Fibroblast of skin of abdomen (primary cell): ENCODE measurements around the gene CRADD. TPM values are rescaled to one million over a fixed set of nuclear protein-coding genes. Genes with fewer than 3 reads are reported as not detected.
"Not testable (repeated sequence)": the region's sequence is repeated elsewhere in the genome, so short reads cannot be mapped to it uniquely, and the experiment has no call there.

Experiments used
- DNase-seq: peaks from one replicate; pipeline ENCODE4 v3.0.0-alpha.2; 2013
- polyA plus RNA-seq, 2 experiments: library from polyadenylated mRNA; unstranded; fragments of 120-200 nt; gene quantifications; one replicate each; pipeline ENCODE4 v1.2.1, GENCODE V29; 2013; ENCODE audit not compliant: insufficient read length in 2 of 2

Gene CRADD
- 8.2 TPM for polyA plus RNA-seq (2013, experiment 1 of 2; ENCODE audit: insufficient read length)
- polyA plus RNA-seq (2013, experiment 2 of 2; ENCODE audit: insufficient read length), result 9.0 TPM

GRCh38 chr12:93677195-93678064 is at the start of gene CRADD:
Gene CRADD, plus strand, starts transcription at chr12:93677375.
- DNase-seq, result peak; percentile 99

- DNase-seq, result no peak
Measured at GRCh38 chr12:93632383-93632782, 44.8 kb upstream of the CRADD start.

- peak; percentile 47 for DNase-seq
Measured at GRCh38 chr12:93634416-93634815, 42.8 kb upstream of the CRADD start.

GRCh38 chr12:93636708-93637107 is 40.5 kb upstream of the CRADD start:
- DNase-seq, result no peak

- DNase-seq, result peak; percentile 59
Measured at GRCh38 chr12:93638095-93638494, 39.1 kb upstream of the CRADD start.

GRCh38 chr12:93638954-93639353 is 38.2 kb upstream of the CRADD start:
- no peak for DNase-seq

GRCh38 chr12:93639406-93639805 is 37.8 kb upstream of the CRADD start:
- no peak for DNase-seq

GRCh38 chr12:93641380-93641779 is 35.8 kb upstream of the CRADD start:
- DNase-seq, result not testable (repeated sequence)

GRCh38 chr12:93642751-93643150 is 34.4 kb upstream of the CRADD start:
- no peak for DNase-seq

GRCh38 chr12:93645702-93646101 is 31.5 kb upstream of the CRADD start:
- peak; percentile 47 for DNase-seq

GRCh38 chr12:93650626-93651025 is 26.5 kb upstream of the CRADD start:
- DNase-seq, result no peak

- no peak for DNase-seq
Measured at GRCh38 chr12:93653079-93653478, 24.1 kb upstream of the CRADD start.

GRCh38 chr12:93653712-93654111 is 23.5 kb upstream of the CRADD start:
- no peak for DNase-seq

- no peak for DNase-seq
Measured at GRCh38 chr12:93654421-93654820, 22.8 kb upstream of the CRADD start.

- DNase-seq, result peak; percentile 4
Measured at GRCh38 chr12:93657071-93657470, 20.1 kb upstream of the CRADD start.

GRCh38 chr12:93661021-93661420 is 16.2 kb upstream of the CRADD start:
- DNase-seq, result no peak

GRCh38 chr12:93663006-93663728 is 14.0 kb upstream of the CRADD start:
- DNase-seq, result no peak

- no peak for DNase-seq
Measured at GRCh38 chr12:93663729-93664084, 13.5 kb upstream of the CRADD start.

GRCh38 chr12:93664573-93665138 is 12.5 kb upstream of the CRADD start:
- DNase-seq, result no peak

- no peak for DNase-seq
Measured at GRCh38 chr12:93667672-93668071, 9.5 kb upstream of the CRADD start.

- no peak for DNase-seq
Measured at GRCh38 chr12:93668919-93669418, 8.2 kb upstream of the CRADD start.

- no peak for DNase-seq
Measured at GRCh38 chr12:93669452-93669851, 7.7 kb upstream of the CRADD start.

- no peak for DNase-seq
Measured at GRCh38 chr12:93670104-93670503, 7.1 kb upstream of the CRADD start.
